Forelimb muscle (tissue), 1 donor: ENCODE data around the gene WDSUB1. TPM values are rescaled to one million over a fixed set of nuclear protein-coding genes. Genes with fewer than 3 reads are reported as not detected.

Experiments used
- DNase-seq: peaks from one replicate; pipeline ENCODE4 v3.0.0-alpha.2; 2013; ENCODE audit warnings: low read depth
- polyA plus RNA-seq: library from polyadenylated mRNA; unstranded; fragments of 120-200 nt; gene quantifications from one replicate; pipeline ENCODE4 v1.2.1, GENCODE V29; 2013; ENCODE audit not compliant: insufficient read length

WDSUB1 gene
- 8.3 TPM for polyA plus RNA-seq

- no peak for DNase-seq
Measured at GRCh38 chr2:159285929-159286708, at the start of gene WDSUB1. TSS of gene WDSUB1 (minus strand) at chr2:159286703. CDS start at chr2:159283069, 3,634 bp downstream.

GRCh38 chr2:159326569-159327255 is 40.2 kb upstream of the WDSUB1 start:
- no peak for DNase-seq

GRCh38 chr2:159322419-159322818 is 35.9 kb upstream of the WDSUB1 start:
- DNase-seq = no peak

DNA sequence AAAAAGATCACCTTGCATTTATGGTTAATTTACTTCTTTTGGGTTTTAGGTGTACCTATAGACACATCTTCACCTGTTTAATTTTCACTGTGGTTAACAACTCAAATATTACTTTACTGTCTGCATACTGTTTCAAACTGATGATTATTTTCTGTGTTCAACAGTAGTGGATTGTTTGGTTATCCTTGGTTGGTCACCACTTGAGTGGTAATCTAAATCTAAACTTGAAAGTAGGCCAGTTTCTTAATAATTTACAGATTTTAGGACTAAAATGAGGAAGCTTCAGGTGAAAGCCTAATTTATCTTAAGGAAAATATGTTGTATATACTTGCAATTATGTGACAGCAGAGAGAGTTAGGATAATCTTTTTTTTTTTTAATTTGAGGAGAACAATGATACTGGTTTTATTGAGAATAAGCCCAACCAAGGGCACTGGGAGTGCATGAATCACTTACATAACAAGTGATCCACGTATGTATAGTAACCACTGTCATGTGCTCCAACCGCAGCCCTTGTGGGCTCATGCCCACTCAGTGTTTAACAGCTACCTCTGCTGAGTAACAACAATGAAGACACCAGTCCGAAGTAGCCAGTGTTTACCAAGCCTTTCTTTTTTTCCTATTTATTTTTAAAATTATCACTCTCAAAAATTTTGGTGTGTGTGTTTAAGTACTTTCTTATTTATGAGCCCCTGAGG is 31.0 kb upstream of the WDSUB1 start:
- DNase-seq = no peak

DNA sequence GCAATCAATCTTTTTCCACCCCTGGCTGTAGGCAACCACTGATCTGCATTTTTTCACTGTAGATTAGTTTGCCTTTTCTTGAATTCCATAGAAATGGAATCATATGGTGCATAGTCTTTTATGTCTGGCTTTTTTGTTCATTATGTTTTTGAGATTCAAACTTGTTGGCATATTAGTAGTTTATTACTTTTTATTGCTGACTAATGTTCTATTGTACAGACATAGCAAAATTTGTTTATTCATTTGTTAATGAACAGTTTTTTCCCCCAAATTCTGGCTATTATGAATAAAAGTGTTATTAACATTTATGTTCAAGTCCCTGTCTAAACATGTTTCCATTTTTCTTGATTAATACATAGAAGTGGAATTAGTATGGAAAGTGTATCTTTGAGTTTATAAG is 21.4 kb upstream of the WDSUB1 start:
- DNase-seq = no peak

DNA sequence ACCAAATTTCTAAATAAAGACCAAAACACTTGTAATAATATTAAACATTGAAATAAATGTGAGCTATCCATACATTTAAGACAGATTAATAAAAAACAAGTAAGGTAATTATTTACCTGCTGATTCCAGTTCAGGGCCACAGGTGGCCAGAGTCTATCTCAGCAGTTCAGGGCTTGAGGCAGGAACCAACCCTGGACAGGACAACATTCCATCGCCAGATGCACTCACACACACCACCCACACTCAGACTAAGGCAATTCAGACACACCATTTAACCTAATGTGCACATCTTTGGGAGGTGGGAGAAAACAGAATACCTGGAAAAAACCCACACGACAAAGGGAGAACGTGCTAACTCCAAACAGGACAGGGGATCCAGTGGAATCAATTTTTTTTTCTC is 14.1 kb upstream of the WDSUB1 start:
- DNase-seq = no peak

DNA sequence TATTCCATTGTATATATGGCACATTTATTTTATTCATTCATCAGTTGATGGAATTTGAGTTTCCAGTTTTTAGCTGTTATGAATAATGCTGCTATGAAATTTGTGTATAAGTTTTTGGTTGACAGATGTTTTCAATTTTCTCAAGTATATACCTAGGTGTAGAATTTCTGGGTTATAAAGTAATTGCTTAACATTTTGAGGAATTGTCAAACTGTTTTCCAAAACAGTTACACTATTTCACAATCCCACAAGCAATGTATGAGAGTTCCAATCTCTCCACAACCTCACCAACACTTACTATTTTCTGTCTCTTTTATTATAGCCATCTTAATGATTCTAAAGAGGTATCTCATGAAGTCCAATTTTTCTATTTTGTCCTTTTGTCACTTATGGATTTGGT is 12.5 kb upstream of the WDSUB1 start:
- no peak for DNase-seq

DNA sequence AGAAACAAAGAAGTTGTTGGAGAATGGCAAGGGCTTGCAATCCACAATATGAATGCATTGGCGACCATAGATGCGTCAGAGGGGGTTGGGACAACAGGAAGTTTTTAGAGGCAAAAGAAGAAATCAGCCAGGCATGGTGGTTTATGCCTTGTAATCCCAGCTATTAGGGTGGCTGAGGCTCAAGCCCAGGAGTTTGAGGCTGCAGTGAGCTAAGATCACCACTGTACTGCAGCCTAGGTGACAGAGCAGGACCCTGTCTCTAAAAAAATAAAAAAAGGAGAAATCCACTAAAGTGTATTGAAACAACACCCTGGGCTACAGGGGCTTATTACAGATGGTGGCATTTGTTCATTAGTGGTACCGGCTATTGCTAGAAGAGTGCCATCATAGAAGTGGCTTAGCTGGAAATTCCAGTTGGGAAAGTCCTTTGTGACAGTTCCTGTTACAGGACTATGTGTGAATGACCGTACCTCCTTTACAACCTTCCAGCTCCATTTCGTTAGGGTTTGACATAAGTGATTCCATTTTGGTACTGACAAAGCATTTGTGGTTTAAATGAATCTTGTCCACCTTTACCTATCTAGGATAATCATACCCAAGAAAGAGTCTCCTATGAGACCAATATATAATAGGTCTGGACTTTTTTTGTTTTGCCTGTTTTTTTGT is 10.7 kb upstream of the WDSUB1 start:
- DNase-seq = no peak

GRCh38 chr2:159292157-159292556 is 5.7 kb upstream of the WDSUB1 start:
- no peak for DNase-seq

GRCh38 chr2:159290289-159290907 is 3.9 kb upstream of the WDSUB1 start:
- DNase-seq = no peak

- DNase-seq = no peak
Measured at GRCh38 chr2:159287733-159288132, 1.2 kb upstream of the WDSUB1 start.

DNA sequence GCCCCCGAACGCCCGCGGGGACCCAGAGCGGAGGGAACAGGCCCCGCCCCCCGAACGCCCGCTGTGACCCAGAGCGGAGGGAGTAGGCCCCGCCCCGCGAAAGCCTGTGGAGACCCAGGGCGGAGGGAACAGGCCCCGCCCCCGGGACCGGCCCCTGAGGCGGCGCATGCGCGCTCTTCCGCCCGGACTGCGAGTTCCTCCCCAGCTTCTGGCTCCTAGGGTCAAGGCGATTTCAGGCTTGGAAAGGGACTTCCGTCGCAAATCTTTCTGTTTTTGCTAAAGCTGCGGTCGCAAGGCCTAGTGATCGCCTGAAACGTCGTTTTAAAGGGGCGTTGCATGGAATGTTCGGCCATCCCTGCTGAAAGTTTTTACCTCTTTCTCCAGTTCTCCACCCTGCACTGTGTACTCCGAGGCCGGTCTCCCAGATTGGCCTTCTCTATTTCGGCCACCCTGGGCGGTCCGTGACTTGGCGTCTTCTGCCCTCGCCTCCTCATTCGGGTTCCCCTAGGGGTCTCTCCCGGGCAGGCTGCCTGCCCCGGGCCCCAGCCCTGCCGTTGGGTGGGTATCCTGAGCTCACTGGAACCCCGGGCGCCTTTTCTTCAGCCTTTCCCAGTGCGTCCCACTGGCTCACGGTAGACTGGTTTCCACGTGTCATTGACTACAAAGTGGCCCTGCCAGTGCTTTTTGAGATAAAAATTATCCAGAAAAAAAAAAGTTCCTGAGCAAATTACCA is 372 bp upstream of the WDSUB1 start:
- peak; percentile 83 for DNase-seq

DNA sequence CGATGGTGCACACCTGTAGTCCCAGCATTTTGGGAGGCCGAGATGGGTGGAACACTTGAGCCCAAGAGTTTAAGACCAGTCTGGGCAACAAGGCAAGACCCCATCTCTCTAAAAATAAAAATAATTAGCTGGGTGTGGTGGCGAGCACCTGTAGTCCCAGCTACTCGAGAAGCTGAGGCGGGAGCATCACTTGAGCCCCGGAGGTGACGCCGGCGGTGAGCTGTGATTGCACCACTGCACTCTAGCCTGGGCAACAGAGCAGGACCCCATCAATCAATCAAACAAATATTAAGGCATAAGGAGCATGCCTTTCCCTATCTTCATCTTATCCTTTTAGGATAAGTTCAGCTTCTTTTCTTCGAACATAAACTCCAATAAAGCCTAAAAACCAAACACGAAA is 1.1 kb downstream of the WDSUB1 start:
- DNase-seq = no peak

DNA sequence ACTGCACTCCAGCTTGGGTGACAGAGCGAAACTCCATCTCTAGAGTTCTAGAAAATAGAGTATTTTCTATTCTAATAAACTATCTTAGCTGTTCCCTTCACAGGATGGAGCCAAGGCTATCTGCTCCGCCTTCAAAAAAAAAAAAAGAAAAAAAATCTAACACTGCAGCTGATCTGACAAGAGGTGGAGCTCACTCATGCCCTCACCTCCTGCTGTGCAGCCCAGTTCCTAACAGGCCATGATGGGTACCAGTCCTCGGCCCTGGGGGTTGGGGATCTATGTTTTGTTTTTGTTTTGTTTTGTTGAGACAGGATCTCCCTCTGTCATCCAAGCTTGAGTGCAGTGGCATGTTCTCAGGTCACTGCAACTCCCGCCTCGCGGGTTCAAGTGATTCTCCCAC is 3.0 kb downstream of the WDSUB1 start:
- no peak for DNase-seq

DNA sequence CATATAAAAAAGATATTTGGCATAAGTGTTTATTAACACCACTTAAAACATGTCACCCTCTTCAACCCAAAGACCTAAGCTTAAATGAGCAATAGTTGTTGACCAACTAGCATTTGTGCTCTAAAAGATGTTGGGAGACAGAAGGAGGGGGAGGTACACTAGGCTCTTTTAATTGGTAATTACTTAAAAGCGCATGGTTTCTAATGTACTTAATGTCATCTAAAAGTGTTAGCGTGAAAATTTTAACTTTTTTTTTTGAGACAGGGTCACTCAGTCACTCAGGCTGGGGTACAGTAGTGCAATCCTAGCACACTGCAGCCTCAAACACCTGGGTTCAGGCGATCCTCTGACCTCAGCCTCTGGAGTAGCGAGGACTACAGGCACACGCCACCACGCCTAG is 5.5 kb downstream of the WDSUB1 start:
- no peak for DNase-seq

DNA sequence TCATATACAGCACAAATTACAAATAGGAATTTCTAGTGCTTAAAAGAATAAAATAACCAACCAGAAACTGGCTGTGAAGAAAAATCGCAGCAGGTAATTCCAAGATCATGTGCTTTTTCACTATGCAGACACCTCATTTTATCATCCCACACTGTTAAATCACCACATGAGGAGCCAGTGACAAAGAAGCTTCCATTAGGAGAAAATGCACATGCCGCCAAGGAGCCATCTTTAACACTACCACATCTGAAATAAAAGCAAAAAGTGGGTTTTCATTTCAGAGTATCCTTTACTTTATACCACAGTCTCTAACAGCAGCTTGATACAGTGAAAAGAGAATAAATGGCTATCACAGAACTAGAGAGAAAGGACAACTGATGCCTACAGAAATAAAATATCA is 6.8 kb downstream of the WDSUB1 start:
- DNase-seq = no peak

DNA sequence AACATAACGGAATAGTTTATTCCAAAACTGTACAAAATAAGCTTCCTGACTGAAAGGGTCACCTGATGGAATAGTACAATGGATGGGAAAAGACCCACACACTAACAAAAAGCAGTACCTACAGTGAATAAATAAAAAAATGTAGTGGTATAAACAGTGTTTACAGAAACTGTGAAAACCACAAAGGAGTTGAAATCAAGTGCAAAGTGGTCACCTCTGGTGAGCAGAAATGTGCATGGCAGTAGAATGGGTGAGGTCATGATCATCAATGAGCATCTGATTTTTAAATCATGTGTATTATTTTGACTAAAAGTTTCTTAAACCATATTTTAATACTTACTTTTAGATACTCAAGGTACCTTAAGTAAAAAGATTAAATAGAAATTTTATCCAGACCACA is 11.4 kb downstream of the WDSUB1 start:
- no peak for DNase-seq

- no peak for DNase-seq
Measured at GRCh38 chr2:159272156-159272555, 14.3 kb downstream of the WDSUB1 start.

GRCh38 chr2:159270744-159271379 is 15.6 kb downstream of the WDSUB1 start:
- DNase-seq = no peak

DNA sequence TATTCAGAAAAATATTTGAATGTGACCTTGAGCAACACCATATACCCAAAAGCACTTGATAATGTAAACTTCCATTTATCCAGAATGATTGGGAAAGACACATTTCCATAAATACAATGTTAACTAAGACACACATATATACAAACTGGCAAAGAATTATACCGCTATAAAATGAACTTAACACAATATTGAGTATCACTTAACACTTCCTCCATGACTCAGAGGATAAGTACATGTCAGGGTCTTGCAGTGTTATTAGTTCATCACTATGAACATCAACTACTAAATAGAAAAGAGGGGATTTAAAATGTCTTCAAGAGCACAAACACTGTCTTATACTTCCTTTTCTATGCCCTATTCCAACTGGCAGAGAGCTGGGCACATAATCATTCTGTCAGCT is 18.6 kb downstream of the WDSUB1 start:
- no peak for DNase-seq

DNA sequence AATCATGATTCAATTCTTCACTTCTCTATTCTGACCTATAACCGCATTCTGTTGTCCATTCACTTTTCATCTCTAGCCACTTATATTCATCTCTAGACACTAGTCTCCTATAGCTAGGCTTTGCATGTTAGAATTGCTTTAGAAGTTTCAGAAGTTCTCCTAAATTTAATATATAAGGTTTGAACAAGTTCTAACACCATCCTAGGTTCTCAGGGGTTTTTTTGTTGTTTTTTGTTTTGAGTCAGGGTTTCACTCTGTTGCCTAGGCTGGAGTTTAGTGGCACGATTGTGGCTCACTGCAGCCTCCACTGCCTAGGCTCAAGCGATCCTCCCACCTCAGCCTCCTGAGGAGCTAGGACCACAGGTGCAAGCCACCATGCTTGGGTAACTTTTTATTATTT is 19.9 kb downstream of the WDSUB1 start:
- DNase-seq = no peak
